ENCODE results near the gene KRTAP10-7.

The KRTAP10-7 gene

GRCh38 chr21:44612029-44612486, 11.7 kb downstream of the KRTAP10-7 start, which contains the start of gene KRTAP10-8:
Gene KRTAP10-8, plus strand, starts transcription at chr21:44612079. Its CDS starts 22 bp downstream, at chr21:44612101.
- Histone ChIP-seq H3K4me1 (ENCODE audit: control insufficient read depth, insufficient read depth, low read length) (no peaks in the 10 kb centered on the region), H3K36me3 (ENCODE audit: control insufficient read depth, insufficient read depth, low read length) (no peaks in the 10 kb centered on the region)

GRCh38 chr21:44612669-44613229, 12.4 kb downstream of the KRTAP10-7 start:
- no peaks in the 10 kb centered on the region for H3K9me3 ChIP-seq (ENCODE audit: control insufficient read depth, low read length)
- no peak overlapping the region for H3K4me3 ChIP-seq (ENCODE audit: low read length)
- no peaks in the 10 kb centered on the region for H3K27me3 ChIP-seq (ENCODE audit: control insufficient read depth, insufficient read depth, low read length)
- no peaks in the 10 kb centered on the region for H3K4me1 ChIP-seq (ENCODE audit: control insufficient read depth, insufficient read depth, low read length)
- no peaks in the 10 kb centered on the region for H3K36me3 ChIP-seq (ENCODE audit: control insufficient read depth, insufficient read depth, low read length)
- no peak overlapping the region for H3K9ac ChIP-seq (ENCODE audit: low read length)

More at GRCh38 chr21:44612029-44612486, 11.7 kb downstream of the KRTAP10-7 start, which contains the start of gene KRTAP10-8:
- no peaks in the 10 kb centered on the region for H3K27me3 ChIP-seq (ENCODE audit: control insufficient read depth, insufficient read depth, low read length)
- H3K4me3 ChIP-seq (ENCODE audit: low read length): no peak within 1 kb of the TSS
- H3K9ac ChIP-seq (ENCODE audit: low read length): no peak within 1 kb of the TSS
- no peaks in the 10 kb centered on the region for H3K9me3 ChIP-seq (ENCODE audit: control insufficient read depth, low read length)

- no peaks in the 10 kb centered on the region for H3K9me3 ChIP-seq (ENCODE audit: control insufficient read depth, low read length)
- H3K27me3 ChIP-seq (ENCODE audit: control insufficient read depth, insufficient read depth, low read length): no peaks in the 10 kb centered on the region
- H3K4me1 ChIP-seq (ENCODE audit: control insufficient read depth, insufficient read depth, low read length): no peaks in the 10 kb centered on the region
- no peak overlapping the region for H3K9ac ChIP-seq (ENCODE audit: low read length)
- H3K4me3 ChIP-seq (ENCODE audit: low read length): no peak overlapping the region
- H3K36me3 ChIP-seq (ENCODE audit: control insufficient read depth, insufficient read depth, low read length): no peaks in the 10 kb centered on the region
Measured at GRCh38 chr21:44613386-44614155, 13.2 kb downstream of the KRTAP10-7 start.

- Histone ChIP-seq H3K36me3 (ENCODE audit: control insufficient read depth, insufficient read depth, low read length) (no peaks in the 10 kb centered on the region), H3K9ac (ENCODE audit: low read length) (no peak overlapping the region), H3K4me1 (ENCODE audit: control insufficient read depth, insufficient read depth, low read length) (no peaks in the 10 kb centered on the region), H3K4me3 (ENCODE audit: low read length) (no peak overlapping the region), H3K27me3 (ENCODE audit: control insufficient read depth, insufficient read depth, low read length) (no peaks in the 10 kb centered on the region), H3K9me3 (ENCODE audit: control insufficient read depth, low read length) (no peaks in the 10 kb centered on the region)
Measured at GRCh38 chr21:44614161-44614631, 13.8 kb downstream of the KRTAP10-7 start.

GRCh38 chr21:44614961-44615391, 14.6 kb downstream of the KRTAP10-7 start:
- no peak overlapping the region for H3K9ac ChIP-seq (ENCODE audit: low read length)
- H3K36me3 ChIP-seq (ENCODE audit: control insufficient read depth, insufficient read depth, low read length): no peaks in the 10 kb centered on the region
- H3K9me3 ChIP-seq (ENCODE audit: control insufficient read depth, low read length): no peaks in the 10 kb centered on the region
- no peaks in the 10 kb centered on the region for H3K27me3 ChIP-seq (ENCODE audit: control insufficient read depth, insufficient read depth, low read length)
- no peak overlapping the region for H3K4me3 ChIP-seq (ENCODE audit: low read length)
- H3K4me1 ChIP-seq (ENCODE audit: control insufficient read depth, insufficient read depth, low read length): no peaks in the 10 kb centered on the region

- Histone ChIP-seq H3K9me3 (ENCODE audit: control insufficient read depth, low read length) (no peaks in the 10 kb centered on the region), H3K4me1 (ENCODE audit: control insufficient read depth, insufficient read depth, low read length) (no peaks in the 10 kb centered on the region), H3K36me3 (ENCODE audit: control insufficient read depth, insufficient read depth, low read length) (no peaks in the 10 kb centered on the region), H3K4me3 (ENCODE audit: low read length) (no peak overlapping the region), H3K27me3 (ENCODE audit: control insufficient read depth, insufficient read depth, low read length) (no peaks in the 10 kb centered on the region), H3K9ac (ENCODE audit: low read length) (no peak overlapping the region)
Measured at GRCh38 chr21:44615466-44615865, 15.1 kb downstream of the KRTAP10-7 start.

- Histone ChIP-seq H3K36me3 (ENCODE audit: control insufficient read depth, insufficient read depth, low read length) (no peaks in the 10 kb centered on the region), H3K27me3 (ENCODE audit: control insufficient read depth, insufficient read depth, low read length) (no peaks in the 10 kb centered on the region), H3K9ac (ENCODE audit: low read length) (no peak overlapping the region), H3K9me3 (ENCODE audit: control insufficient read depth, low read length) (no peaks in the 10 kb centered on the region), H3K4me1 (ENCODE audit: control insufficient read depth, insufficient read depth, low read length) (no peaks in the 10 kb centered on the region), H3K4me3 (ENCODE audit: low read length) (no peak overlapping the region)
Measured at GRCh38 chr21:44615911-44616590, 15.7 kb downstream of the KRTAP10-7 start.

GRCh38 chr21:44616591-44616926, 16.2 kb downstream of the KRTAP10-7 start:
- Histone ChIP-seq H3K9ac (ENCODE audit: low read length) (no peak overlapping the region), H3K36me3 (ENCODE audit: control insufficient read depth, insufficient read depth, low read length) (no peaks in the 10 kb centered on the region), H3K4me3 (ENCODE audit: low read length) (no peak overlapping the region), H3K9me3 (ENCODE audit: control insufficient read depth, low read length) (no peaks in the 10 kb centered on the region), H3K27me3 (ENCODE audit: control insufficient read depth, insufficient read depth, low read length) (no peaks in the 10 kb centered on the region), H3K4me1 (ENCODE audit: control insufficient read depth, insufficient read depth, low read length) (no peaks in the 10 kb centered on the region)

- Histone ChIP-seq H3K36me3 (ENCODE audit: control insufficient read depth, insufficient read depth, low read length) (no peaks in the 10 kb centered on the region), H3K9ac (ENCODE audit: low read length) (no peak overlapping the region), H3K4me3 (ENCODE audit: low read length) (no peak overlapping the region), H3K27me3 (ENCODE audit: control insufficient read depth, insufficient read depth, low read length) (no peaks in the 10 kb centered on the region), H3K4me1 (ENCODE audit: control insufficient read depth, insufficient read depth, low read length) (no peaks in the 10 kb centered on the region), H3K9me3 (ENCODE audit: control insufficient read depth, low read length) (no peaks in the 10 kb centered on the region)
Measured at GRCh38 chr21:44617071-44617501, 16.7 kb downstream of the KRTAP10-7 start.

- Histone ChIP-seq H3K4me1 (ENCODE audit: control insufficient read depth, insufficient read depth, low read length) (no peaks in the 10 kb centered on the region), H3K9ac (ENCODE audit: low read length) (no peak overlapping the region), H3K27me3 (ENCODE audit: control insufficient read depth, insufficient read depth, low read length) (no peaks in the 10 kb centered on the region), H3K4me3 (ENCODE audit: low read length) (no peak overlapping the region), H3K36me3 (ENCODE audit: control insufficient read depth, insufficient read depth, low read length) (no peaks in the 10 kb centered on the region), H3K9me3 (ENCODE audit: control insufficient read depth, low read length) (no peaks in the 10 kb centered on the region)
Measured at GRCh38 chr21:44618504-44618903, 18.1 kb downstream of the KRTAP10-7 start.

- Histone ChIP-seq H3K4me1 (ENCODE audit: control insufficient read depth, insufficient read depth, low read length) (no peaks in the 10 kb centered on the region), H3K36me3 (ENCODE audit: control insufficient read depth, insufficient read depth, low read length) (no peaks in the 10 kb centered on the region), H3K4me3 (ENCODE audit: low read length) (no peak overlapping the region), H3K9me3 (ENCODE audit: control insufficient read depth, low read length) (no peaks in the 10 kb centered on the region), H3K27me3 (ENCODE audit: control insufficient read depth, insufficient read depth, low read length) (no peaks in the 10 kb centered on the region), H3K9ac (ENCODE audit: low read length) (no peak overlapping the region)
Measured at GRCh38 chr21:44618909-44619308, 18.5 kb downstream of the KRTAP10-7 start.

- no peaks in the 10 kb centered on the region for H3K36me3 ChIP-seq (ENCODE audit: control insufficient read depth, insufficient read depth, low read length)
- H3K9ac ChIP-seq (ENCODE audit: low read length): no peak overlapping the region
Measured at GRCh38 chr21:44619886-44620285, 19.5 kb downstream of the KRTAP10-7 start.

More at GRCh38 chr21:44619886-44620285, 19.5 kb downstream of the KRTAP10-7 start:
- no peaks in the 10 kb centered on the region for H3K4me1 ChIP-seq (ENCODE audit: control insufficient read depth, insufficient read depth, low read length)
- no peaks in the 10 kb centered on the region for H3K27me3 ChIP-seq (ENCODE audit: control insufficient read depth, insufficient read depth, low read length)
- H3K4me3 ChIP-seq (ENCODE audit: low read length): no peak overlapping the region
- H3K9me3 ChIP-seq (ENCODE audit: control insufficient read depth, low read length): no peaks in the 10 kb centered on the region
